ENCODE results near the gene CACNA1G.

DNA sequence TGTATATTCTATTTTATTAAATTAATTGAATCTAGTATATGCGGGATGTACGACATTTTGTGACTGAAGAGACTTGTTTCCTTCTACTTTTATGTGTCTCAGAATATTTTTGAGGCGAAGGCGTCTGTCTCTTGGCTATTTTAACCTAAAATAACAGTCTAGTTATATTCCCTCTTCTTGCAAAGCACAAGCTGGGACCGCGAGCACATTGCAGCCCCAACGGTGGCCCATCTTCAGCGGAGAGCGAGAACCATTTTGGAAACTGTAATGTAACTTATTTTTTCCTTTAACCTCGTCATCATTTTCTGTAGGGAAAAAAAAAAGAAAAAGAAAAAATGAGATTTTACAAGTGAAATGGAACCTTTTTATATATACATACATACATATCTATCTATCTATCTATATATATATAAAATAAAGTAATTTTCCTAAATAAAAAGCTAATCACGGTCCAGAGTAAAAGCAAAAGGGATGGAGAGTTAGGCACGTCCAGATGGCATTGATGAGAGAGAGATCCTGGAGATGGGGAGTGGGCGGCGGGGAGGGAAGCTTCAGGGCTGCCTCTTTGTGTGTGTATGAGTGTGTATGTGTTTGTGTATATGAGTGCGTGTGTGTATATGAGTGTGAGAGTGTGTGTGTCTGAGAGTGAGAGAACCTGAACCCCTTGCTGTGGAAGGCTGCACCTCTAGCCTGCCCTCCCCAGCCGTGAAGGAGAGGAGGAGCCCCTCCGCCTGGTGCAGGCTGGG is 66.7 kb downstream of the CACNA1G start:
- TF ChIP-seq, protein P1, sequence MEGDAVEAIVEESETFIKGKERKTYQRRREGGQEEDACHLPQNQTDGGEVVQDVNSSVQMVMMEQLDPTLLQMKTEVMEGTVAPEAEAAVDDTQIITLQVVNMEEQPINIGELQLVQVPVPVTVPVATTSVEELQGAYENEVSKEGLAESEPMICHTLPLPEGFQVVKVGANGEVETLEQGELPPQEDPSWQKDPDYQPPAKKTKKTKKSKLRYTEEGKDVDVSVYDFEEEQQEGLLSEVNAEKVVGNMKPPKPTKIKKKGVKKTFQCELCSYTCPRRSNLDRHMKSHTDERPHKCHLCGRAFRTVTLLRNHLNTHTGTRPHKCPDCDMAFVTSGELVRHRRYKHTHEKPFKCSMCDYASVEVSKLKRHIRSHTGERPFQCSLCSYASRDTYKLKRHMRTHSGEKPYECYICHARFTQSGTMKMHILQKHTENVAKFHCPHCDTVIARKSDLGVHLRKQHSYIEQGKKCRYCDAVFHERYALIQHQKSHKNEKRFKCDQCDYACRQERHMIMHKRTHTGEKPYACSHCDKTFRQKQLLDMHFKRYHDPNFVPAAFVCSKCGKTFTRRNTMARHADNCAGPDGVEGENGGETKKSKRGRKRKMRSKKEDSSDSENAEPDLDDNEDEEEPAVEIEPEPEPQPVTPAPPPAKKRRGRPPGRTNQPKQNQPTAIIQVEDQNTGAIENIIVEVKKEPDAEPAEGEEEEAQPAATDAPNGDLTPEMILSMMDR (IDR thresholded peaks at IDR 0.05) = no peak
- TF ChIP-seq POLR2A (IDR thresholded peaks at IDR 0.05) = no peak

All from testis (tissue), 2 donors.